ENCODE measurements around the gene PLPPR2. TPM values are rescaled to one million over a fixed set of nuclear protein-coding genes. Genes with fewer than 3 reads are reported as not detected.

The PLPPR2 gene
- total RNA-seq, 1 experiment from 2014 or later: 25.2 TPM

DNA sequence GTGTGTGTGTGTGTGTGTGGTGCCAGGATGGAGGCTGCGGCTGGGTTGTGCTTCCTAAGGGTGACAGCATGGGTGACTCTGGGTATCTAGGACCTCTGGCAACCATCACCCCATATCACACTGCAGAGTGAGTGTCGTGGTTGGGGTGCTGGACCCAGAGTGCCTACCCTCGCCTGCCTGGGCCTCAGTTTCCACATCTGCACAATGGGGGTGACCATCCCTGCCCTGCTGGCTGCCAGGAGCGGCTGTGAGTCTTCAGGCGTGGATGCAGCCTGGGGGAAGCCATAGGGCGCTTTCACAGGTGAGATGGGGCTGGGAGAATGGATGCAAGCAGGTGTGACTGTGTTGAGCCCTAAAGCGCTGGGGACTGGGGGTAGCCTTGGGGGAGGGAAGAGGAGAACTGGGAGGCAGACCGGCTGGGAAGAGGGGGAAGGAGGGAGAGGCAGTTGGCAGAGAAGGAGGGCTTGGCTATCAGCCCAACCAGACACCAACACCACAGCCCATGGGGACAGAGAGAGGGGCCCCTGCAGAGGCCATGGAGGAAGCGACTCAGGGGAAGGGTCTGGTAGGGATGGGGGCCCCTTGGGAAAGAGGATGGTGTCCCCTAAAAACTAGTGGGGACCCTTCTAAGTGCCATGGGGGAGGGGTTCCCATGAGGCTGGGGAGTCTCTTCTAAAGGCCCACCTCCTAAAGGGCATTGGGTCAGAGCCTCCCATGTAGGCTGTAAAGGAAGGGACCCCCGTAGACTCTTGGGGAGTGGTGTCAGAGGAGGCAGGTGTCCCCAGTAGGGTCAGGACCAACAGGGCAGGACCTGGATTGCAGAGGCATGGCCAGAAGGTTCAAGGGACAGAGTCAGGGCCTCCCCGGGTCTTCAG, 1.7 kb downstream of the PLPPR2 start:
- CTCF ChIA-PET: no interaction called here
- no peak overlapping the region for H3K27ac ChIP-seq
- H3K79me2 ChIP-seq (ENCODE audit: low read depth): peaks cover 7% of the 10 kb centered on the region
- TF ChIP-seq, protein P1, sequence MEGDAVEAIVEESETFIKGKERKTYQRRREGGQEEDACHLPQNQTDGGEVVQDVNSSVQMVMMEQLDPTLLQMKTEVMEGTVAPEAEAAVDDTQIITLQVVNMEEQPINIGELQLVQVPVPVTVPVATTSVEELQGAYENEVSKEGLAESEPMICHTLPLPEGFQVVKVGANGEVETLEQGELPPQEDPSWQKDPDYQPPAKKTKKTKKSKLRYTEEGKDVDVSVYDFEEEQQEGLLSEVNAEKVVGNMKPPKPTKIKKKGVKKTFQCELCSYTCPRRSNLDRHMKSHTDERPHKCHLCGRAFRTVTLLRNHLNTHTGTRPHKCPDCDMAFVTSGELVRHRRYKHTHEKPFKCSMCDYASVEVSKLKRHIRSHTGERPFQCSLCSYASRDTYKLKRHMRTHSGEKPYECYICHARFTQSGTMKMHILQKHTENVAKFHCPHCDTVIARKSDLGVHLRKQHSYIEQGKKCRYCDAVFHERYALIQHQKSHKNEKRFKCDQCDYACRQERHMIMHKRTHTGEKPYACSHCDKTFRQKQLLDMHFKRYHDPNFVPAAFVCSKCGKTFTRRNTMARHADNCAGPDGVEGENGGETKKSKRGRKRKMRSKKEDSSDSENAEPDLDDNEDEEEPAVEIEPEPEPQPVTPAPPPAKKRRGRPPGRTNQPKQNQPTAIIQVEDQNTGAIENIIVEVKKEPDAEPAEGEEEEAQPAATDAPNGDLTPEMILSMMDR (conservative IDR thresholded peaks at IDR 0.05): no peak
- TF ChIP-seq EZH2 (IDR thresholded peaks at IDR 0.05; ENCODE audit: low read depth): no peak
- no peaks in the 10 kb centered on the region for H3K9me2 ChIP-seq (ENCODE audit: insufficient read depth)
- H3K9me3 ChIP-seq (ENCODE audit: insufficient read depth, low read depth): no peaks in the 10 kb centered on the region
- no peaks in the 10 kb centered on the region for H3K36me3 ChIP-seq (ENCODE audit: low read depth)
- H3K4me1 ChIP-seq (replicated peaks; ENCODE audit: insufficient read depth): peaks cover 25% of the 10 kb centered on the region
- no peak overlapping the region for H2AFZ ChIP-seq
- no peaks in the 10 kb centered on the region for H3K27me3 ChIP-seq (ENCODE audit: insufficient read depth, low read depth)
- H3K4me3 ChIP-seq: no peak overlapping the region
- peaks cover 30% of the 10 kb centered on the region; the same call in 1 of the 2 replicates for H3F3A ChIP-seq (ENCODE audit: insufficient read depth, low read depth)
- intact Hi-C loops (cut with micrococcal nuclease; ENCODE audit: unreplicated experiment): no loop called here
- no TSS peak for BruUV-seq (replicated peaks)
- peaks cover 6% of the 10 kb centered on the region for H4K20me1 ChIP-seq (ENCODE audit: insufficient read depth)
- peak overlapping the region; percentile 99; the same call in 1 of the 2 replicates for H3K4me2 ChIP-seq
- POLR2A ChIA-PET (ENCODE audit: unreplicated experiment): no interaction called here
- DNase-seq: no peak

DNA sequence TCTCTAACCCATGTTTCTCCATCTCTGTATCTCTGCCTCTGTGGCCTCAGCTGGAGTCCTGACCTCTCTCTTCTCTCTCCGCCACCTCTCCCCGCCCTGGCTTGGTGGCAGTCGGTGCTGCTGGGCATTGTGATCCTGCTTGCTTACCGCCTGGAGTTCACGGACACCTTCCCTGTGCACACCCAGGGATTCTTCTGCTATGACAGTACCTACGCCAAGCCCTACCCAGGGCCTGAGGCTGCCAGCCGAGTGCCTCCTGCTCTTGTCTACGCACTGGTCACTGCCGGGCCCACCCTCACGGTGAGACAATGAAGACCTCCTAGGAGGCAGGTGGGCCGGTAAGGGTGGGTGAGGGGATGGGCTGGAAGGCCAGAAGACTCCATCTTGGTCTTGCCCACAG, 4.2 kb downstream of the PLPPR2 start:
- DNase-seq: peak; percentile 61 to 77
- H3F3A ChIP-seq (ENCODE audit: insufficient read depth, low read depth): peaks cover 30% of the 10 kb centered on the region; the same call in 1 of the 2 replicates
- no peak overlapping the region for H3K27ac ChIP-seq
- H3K4me2 ChIP-seq: no peak overlapping the region; the same call in 1 of the 2 replicates
- peaks cover 5% of the 10 kb centered on the region; the same call in 1 of the 2 replicates for H3K36me3 ChIP-seq (ENCODE audit: low read depth)
- H2AFZ ChIP-seq: no peak overlapping the region
- POLR2A ChIA-PET (ENCODE audit: unreplicated experiment): no interaction called here
- H3K4me1 ChIP-seq (replicated peaks; ENCODE audit: insufficient read depth): peaks cover 25% of the 10 kb centered on the region
- no peaks in the 10 kb centered on the region for H3K9me2 ChIP-seq (ENCODE audit: insufficient read depth)
- BruUV-seq (replicated peaks): no TSS peak
- CTCF ChIA-PET: no interaction called here
- H3K27me3 ChIP-seq (ENCODE audit: insufficient read depth, low read depth): no peaks in the 10 kb centered on the region
- peaks cover 6% of the 10 kb centered on the region for H4K20me1 ChIP-seq (ENCODE audit: insufficient read depth)
- intact Hi-C loops (cut with micrococcal nuclease; ENCODE audit: unreplicated experiment): no loop called here
- peaks cover 7% of the 10 kb centered on the region for H3K79me2 ChIP-seq (ENCODE audit: low read depth)
- no peak overlapping the region for H3K4me3 ChIP-seq
- TF ChIP-seq, protein P1 (conservative IDR thresholded peaks at IDR 0.05): no peak
- TF ChIP-seq EZH2 (IDR thresholded peaks at IDR 0.05; ENCODE audit: low read depth): no peak
- H3K9me3 ChIP-seq (ENCODE audit: insufficient read depth, low read depth): no peaks in the 10 kb centered on the region

DNA sequence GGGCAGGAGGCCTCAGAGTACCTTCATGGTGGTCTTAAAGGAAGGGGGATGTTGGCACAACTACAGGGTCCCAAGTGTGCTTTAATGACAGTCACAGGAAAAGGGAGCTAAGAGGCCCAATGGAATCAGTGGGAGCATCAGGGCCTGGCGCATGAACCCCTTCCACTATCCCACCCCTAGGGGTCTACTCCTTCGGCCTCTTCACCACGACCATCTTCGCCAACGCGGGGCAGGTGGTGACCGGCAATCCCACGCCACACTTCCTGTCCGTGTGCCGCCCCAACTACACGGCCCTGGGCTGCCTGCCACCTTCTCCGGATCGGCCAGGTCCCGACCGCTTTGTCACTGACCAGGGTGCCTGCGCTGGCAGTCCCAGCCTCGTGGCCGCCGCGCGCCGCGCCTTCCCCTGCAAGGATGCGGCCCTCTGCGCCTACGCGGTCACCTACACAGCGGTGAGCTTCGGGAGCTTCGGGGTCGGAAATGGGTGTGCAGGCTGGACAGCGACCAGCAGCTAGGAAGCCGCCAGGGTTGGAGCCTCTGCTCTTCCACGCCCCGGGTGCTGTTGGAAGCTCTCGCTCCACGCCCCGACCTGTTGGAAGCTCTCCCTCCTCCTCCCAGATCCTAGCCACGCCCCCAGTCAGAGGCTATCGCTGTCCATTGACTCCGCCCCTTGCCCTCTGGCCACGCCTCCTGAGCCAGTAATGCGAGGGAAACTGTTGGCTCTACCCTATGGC, 6.0 kb downstream of the PLPPR2 start:
- CTCF ChIA-PET: no interaction called here
- intact Hi-C loops (cut with micrococcal nuclease; ENCODE audit: unreplicated experiment): no loop called here
- no peak overlapping the region for H2AFZ ChIP-seq

More for the DNA sequence above, 6.0 kb downstream of the PLPPR2 start:
- POLR2A ChIA-PET (ENCODE audit: unreplicated experiment): interaction anchor here (0.6 kb wide), 1 partner anchor 709 kb away, joined by 5 read pairs; no protein-coding TSS in a partner anchor
- H3K27ac ChIP-seq: no peak overlapping the region
- no peak for DNase-seq
- H4K20me1 ChIP-seq (ENCODE audit: insufficient read depth): peaks cover 2% of the 10 kb centered on the region; the same call in 1 of the 2 replicates
- H3K9me2 ChIP-seq (ENCODE audit: insufficient read depth): no peaks in the 10 kb centered on the region
- H3K27me3 ChIP-seq (ENCODE audit: insufficient read depth, low read depth): no peaks in the 10 kb centered on the region
- H3K4me1 ChIP-seq (replicated peaks; ENCODE audit: insufficient read depth): peaks cover 15% of the 10 kb centered on the region
- peaks cover 1% of the 10 kb centered on the region; the same call in 1 of the 2 replicates for H3K79me2 ChIP-seq (ENCODE audit: low read depth)
- H3K4me2 ChIP-seq: no peak overlapping the region
- no peak overlapping the region for H3K4me3 ChIP-seq
- peaks cover 11% of the 10 kb centered on the region; the same call in 1 of the 2 replicates for H3K36me3 ChIP-seq (ENCODE audit: low read depth)
- peaks cover 32% of the 10 kb centered on the region; the same call in 1 of the 2 replicates for H3F3A ChIP-seq (ENCODE audit: insufficient read depth, low read depth)
- H3K9me3 ChIP-seq (ENCODE audit: insufficient read depth, low read depth): no peaks in the 10 kb centered on the region
- no TSS peak for BruUV-seq (replicated peaks)
- no peak for TF ChIP-seq EZH2 (IDR thresholded peaks at IDR 0.05; ENCODE audit: low read depth)
- TF ChIP-seq, protein P1 (conservative IDR thresholded peaks at IDR 0.05): no peak

Data from PC-9 (cell line).